Cortex of kidney (tissue), 1 donor: Measurements from ENCODE around the gene CWH43.
"Not testable (repeated sequence)": the region's sequence is repeated elsewhere in the genome, so short reads cannot be mapped to it uniquely, and the experiment has no call there.

Experiments
- DNase-seq: peaks from one replicate; lab custom pipeline; 2025; lab: John Stamatoyannopoulos, UW

Gene CWH43

DNA sequence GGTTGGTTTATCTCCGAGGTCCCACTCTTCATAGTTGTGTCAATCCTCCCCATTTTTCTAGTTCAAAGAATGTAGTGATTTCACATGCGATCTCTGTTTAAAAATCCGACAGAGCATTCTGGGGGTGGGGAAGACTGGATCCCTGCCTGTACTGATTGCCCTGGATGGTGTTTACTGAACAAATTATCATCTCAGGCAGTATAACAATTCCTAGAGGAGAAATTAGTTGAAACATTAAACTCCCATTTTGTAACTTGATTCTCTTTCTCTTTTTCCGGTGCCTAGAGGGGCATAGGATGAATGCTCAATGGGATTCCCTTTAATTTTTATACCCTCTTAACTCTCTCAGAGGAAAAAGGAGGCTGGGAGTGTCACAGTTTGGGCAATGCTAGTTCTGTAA is 10.0 kb upstream of the CWH43 start:
- DNase-seq = no peak

- DNase-seq = no peak
Observed at GRCh38 chr4:48979914-48980579, 6.0 kb upstream of the CWH43 start.

DNA sequence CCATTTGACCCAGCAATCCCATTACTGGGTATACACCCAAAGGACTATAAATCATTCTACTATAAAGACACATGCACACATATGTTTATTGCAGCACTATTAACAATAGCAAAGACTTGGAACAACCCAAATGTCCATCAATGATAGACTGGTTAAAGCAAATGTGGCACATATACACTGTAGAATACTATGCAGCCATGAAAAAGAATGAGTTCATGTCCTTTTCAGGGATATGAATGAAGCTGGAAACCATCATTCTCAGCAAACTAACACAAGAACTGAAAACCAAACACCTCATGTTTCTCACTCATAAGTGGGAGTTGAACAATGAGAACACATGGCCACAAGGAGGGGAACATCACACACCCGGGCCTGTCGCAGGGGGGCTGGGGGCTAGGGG is 2.1 kb upstream of the CWH43 start:
- not testable (repeated sequence) for DNase-seq

DNA sequence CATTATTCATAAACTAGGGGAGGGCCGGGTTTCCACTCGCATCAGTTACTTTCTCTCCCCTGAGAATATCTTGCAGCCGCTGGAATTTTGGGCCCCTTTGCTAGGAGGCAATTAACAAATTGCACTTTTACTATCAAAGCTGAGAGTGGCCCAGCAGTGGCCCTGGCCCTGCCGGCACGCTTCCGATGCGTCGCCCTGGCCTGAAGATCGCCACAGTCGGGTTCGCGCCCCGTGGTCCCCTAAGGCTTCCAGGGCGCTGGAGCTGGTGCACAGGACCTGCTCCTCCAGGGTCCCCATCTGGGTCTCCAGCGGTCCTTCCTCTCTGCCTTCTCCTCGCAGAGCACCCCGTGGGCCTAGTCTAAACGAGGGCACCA is 486 bp upstream of the CWH43 start:
- no peak for DNase-seq

- DNase-seq = no peak
Observed at GRCh38 chr4:48986654-48987164, 634 bp downstream of the CWH43 start.

DNA sequence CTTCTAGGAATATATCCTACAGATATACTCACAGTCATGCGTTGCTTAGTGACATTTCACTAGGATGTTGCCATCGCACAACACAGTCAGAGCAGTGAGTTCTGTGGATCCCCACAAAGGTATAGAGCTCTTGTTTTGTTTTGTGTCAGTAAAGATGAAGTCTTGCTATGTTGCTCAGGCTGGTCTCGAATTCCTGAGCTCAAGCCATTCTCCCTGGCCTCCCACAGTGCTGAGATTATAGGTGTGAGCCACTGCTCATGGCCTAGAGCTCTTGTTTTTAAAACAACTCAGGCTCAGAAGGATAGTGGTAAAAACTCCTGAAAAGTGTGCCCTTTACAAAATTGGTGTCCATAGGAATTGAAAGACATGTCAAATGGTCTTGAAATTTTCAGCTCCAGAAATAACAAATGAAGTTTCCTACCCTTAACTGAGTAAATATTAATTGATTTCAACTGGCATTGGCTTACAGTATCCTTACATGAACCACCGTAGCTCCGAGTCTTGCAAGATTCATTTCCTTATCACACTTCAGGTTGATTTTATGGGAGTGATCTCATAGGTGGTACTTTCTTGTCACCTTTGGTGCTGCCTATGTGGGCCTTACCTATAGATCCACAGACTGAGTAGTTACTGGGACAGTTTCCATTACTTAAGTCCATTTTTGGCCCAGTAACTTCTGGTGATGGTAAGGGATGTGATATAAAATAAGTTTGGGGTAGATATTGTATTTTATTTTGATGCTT is 3.6 kb downstream of the CWH43 start:
- DNase-seq = no peak

DNA sequence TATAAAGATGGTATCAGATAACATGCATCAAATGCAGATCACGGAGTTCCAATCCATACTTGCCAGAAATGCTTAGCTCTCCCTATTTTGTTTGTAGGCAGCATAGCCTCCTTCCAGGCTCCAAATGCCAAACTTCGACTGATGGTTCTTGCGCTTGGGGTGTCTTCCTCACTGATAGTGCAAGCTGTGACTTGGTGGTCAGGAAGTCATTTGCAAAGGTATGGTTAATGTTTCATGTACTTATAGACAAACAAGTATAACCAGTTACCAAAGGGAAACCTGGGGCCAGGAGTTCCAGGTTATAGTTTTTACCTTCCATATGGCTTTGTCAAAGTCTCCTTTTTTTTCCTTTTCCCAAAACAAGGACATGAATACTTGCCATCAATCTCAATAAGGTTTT is 5.3 kb downstream of the CWH43 start:
- no peak for DNase-seq

DNA sequence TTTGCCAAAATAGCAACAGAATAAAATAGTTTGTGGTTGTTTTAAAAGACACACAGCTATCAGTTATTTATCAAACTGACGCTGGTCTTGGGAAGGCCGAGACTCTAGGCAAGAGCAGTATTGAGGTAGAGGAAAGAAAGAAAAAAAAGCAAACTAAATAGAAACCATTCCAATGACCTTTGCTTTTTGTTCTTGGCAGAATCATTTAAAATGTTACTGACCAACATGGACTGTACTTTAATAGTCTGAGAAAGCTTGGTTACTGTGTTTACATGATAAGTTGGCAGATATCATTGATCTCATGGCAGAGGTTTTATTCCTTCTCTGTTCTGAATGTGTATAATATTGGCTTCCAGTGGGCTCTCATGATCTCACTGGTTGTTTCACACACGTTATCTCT is 11.9 kb downstream of the CWH43 start:
- DNase-seq = no peak

DNA sequence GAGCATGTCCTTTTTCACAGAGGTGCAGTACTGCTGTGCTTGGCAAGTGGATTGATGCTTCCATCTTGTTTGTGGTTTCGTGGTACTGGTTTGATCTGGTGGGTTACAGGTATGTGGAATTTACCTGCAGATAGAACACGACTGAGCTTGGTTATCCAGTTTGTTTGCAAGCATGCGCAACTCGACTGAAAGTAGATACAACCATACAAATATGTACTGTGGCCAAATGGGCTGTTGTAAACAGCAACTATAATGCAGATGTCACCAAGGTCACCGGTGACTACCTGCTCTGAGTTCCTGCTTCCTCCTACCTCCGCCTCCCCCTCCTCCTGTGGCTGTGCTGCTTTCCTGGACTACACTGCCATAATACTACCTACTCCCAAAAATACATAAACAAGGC is 12.4 kb downstream of the CWH43 start:
- no peak for DNase-seq

DNA sequence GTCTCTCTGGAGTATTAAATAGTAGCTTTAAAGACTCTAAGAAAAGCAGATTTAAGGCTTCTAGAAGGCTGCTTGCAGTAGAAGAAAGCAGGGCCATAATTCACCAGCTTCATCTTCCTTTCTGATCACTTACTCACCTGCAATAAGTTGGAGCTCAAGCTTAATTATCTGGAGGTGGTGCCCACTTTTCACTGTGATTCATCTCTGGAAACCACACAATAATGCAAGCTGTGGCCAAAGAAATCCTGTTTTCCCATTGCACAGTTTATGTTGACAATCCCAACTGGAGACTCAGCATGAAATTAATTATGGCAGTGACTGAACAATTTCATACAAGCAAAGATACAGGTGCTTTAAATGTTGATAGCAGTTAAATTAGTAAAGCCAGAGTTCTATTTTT is 14.7 kb downstream of the CWH43 start:
- DNase-seq = no peak

GRCh38 chr4:49002931-49003330 is 16.9 kb downstream of the CWH43 start:
- DNase-seq = no peak

DNA sequence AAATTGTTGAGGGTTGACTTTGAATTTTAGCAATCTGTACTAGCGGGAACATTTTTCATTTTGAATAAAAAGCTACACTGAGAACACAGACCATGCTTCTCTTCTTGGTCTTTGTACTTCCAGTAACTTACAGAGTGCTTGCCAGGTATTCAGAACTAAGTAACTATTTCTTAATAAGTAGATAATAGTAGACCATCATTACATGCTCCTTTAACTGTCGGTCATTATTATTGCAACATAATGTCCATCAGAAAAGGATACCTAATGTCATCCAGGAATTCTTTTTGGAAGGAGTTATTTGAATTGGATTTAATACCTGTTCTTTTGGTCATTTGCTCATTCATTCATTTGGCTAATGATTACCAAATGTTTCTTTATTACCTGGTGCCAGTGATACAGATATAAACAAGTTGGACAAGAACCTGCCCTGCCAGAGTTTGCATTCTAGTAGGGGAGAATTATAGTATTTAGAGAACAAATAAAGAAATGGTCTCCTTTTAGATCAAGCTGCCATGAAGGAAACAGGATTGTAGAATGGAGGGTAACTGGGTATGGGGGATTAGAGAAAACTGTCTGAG is 32.7 kb downstream of the CWH43 start:
- DNase-seq = no peak

- no peak for DNase-seq
Observed at GRCh38 chr4:49032440-49033161, 46.5 kb downstream of the CWH43 start.

DNA sequence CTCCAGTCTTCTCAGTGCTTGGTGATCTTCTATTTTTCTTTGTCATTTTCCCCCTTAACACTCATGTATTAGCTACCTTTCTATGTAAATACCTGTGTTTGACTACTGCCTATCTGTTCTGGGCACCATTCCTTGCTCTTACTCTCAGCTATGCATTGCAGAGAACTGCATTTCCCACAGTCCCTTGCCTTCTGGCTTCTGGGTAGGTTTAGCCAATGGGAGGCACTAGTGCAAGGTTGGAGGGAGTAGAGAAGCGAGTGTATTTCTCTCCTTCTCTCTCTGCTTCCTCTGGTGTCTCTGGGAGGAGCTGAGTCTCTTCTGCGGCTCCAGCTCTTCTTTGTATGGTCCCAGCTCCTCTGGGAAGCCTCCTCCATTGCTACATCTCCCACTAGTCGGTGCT is 50.5 kb downstream of the CWH43 start:
- no peak for DNase-seq

GRCh38 chr4:49044270-49044669 is 58.2 kb downstream of the CWH43 start:
- no peak for DNase-seq

DNA sequence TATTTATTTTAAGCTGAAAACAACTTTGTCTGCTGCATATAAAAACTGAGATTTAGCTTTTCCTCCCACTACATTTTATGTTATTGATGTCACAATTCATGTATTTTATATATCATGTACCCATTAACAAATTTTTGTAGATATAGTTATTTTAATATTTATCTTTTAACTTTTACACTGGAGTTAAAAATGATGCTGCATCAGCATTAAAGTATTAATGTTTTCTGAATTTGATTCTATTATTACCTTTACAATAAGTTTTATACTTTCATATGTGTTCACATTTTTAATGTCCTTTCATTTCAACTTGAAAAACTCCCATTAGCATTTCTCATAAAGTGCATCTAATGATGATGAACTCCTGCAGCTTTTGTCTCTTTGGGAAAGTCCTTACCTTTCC is 72.2 kb downstream of the CWH43 start:
- DNase-seq = no peak

GRCh38 chr4:49063670-49064069 is 77.6 kb downstream of the CWH43 start:
- no peak for DNase-seq

DNA sequence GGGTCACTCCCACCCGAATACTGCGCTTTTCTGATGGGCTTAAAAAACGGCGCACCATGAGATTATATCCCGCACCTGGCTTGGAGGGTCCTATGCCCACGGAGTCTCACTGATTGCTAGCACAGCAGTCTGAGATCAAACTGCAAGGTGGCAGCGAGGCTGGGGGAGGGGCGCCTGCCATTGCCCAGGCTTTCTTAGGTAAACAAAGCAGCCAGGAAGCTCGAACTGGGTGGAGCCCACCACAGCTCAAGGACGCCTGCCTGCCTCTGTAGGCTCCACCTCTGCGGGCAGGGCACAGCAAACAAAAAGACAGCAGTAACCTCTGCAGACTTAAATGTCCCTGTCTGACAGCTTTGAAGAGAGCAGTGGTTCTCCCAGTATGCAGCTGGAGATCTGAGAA is 86.1 kb downstream of the CWH43 start:
- DNase-seq = not testable (repeated sequence)

DNA sequence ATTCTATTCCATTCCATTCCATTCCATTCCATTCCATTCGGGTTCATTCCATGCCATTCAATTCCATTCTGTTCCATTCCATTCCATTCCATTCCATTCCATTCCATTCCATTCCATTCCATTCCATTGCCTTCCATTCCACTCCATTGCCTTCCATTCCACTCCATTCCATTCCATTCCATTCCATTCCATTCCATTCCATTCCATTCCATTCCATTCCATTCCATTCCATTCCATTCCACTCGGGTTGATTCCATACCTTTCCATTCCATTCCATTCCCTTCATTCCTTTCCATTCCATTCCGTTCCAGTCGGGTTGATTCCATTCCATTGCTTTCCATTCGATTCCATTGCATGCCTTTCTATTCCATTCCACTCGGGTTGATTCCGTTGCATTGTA is 105.8 kb downstream of the CWH43 start:
- not testable (repeated sequence) for DNase-seq

DNA sequence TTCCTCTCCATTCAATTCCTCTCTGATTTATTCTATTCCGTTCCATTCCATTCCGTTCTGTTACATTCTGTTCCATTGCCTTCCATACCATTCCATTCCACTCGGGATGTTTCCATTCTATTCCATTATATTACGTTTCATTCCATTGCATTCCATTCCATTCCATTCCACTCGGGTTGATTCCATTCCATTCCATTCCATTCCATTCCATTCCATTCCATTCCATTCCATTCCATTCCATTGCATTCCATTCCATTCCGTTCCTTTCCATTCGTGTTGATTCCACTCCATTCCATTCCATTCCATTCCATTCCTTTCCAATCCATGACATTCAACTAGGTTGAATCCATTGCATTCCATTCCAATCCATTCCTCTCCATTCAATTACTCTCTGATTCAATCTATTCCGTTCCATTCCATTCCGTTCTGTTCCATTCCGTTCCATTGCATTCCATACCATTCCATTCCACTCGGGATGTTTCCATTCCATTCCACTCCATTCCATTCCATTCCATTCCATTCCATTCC is 106.6 kb downstream of the CWH43 start:
- DNase-seq = not testable (repeated sequence)

GRCh38 chr4:49096215-49096614 is 110.1 kb downstream of the CWH43 start:
- not testable (repeated sequence) for DNase-seq

DNA sequence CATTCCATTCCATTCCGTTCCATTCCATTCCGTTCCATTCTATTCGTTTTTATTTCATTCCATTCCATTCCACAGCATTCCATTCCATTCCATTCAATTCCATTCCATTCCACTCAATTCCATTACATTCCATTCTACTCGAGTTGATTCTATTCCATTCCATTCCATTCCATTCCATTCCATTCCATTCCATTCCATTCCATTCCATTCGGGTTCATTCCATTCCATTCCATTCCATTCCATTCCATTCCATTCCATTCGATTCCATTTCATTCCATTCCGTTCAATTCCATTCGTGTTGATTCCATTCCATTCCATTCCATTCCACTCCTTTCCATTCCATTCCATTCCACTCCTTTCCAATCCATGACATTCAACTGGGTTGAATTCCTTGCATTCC is 110.6 kb downstream of the CWH43 start:
- DNase-seq = not testable (repeated sequence)
